Stimulated activated naive CD8-positive, alpha-beta T cell treated with anti-CD3 and anti-CD28 coated beads, Interleukin-15, Interleukin-2, amounts not matched to agents 100 ng/mL and 50 ng/mL, for 24 hours (primary cell): Measurements from ENCODE around the gene CCDC33.
A peak's percentile ranks its signal among the peaks of the same experiment; 100 is the strongest.

ENCODE experiments used
- H3K27ac Mint-ChIP-seq: one replicate; pipeline ENCODE4 v1.8.0; 2021; ENCODE audit warnings: mild to moderate bottlenecking, mixed read lengths
- H3K27me3 Mint-ChIP-seq: one replicate; pipeline ENCODE4 v1.8.0; 2021; ENCODE audit warnings: mixed read lengths
- H3K36me3 Mint-ChIP-seq: one replicate; pipeline ENCODE4 v1.8.0; 2021; ENCODE audit warnings: low read depth, mixed read lengths
- H3K4me1 Mint-ChIP-seq: one replicate; pipeline ENCODE4 v1.8.0; 2021; ENCODE audit warnings: low read depth, mixed read lengths
- H3K4me3 Mint-ChIP-seq: one replicate; pipeline ENCODE4 v1.8.0; 2021; ENCODE audit warnings: mild to moderate bottlenecking, mixed read lengths
- H3K9me3 Mint-ChIP-seq: one replicate; pipeline ENCODE4 v1.8.0; 2021; ENCODE audit warnings: mixed read lengths

CCDC33 gene

GRCh38 chr15:74364936-74365597 lies 128.9 kb downstream of the CCDC33 start:
- Mint-ChIP-seq H3K27me3 (peaks cover 43% of the 10 kb centered on the region), H3K9me3 (no peaks in the 10 kb centered on the region), H3K27ac (no peak overlapping the region), H3K4me1 (peaks cover 5% of the 10 kb centered on the region), H3K36me3 (no peaks in the 10 kb centered on the region), H3K4me3 (peak overlapping the region; percentile 72)

- H3K36me3 Mint-ChIP-seq = no peaks in the 10 kb centered on the region
- no peak overlapping the region for H3K27ac Mint-ChIP-seq
- peak overlapping the region; percentile 72 for H3K4me3 Mint-ChIP-seq
- no peaks in the 10 kb centered on the region for H3K9me3 Mint-ChIP-seq
- peaks cover 5% of the 10 kb centered on the region for H3K4me1 Mint-ChIP-seq
- peaks cover 49% of the 10 kb centered on the region for H3K27me3 Mint-ChIP-seq
Measured at GRCh38 chr15:74365598-74366445, 129.7 kb downstream of the CCDC33 start.

- no peaks in the 10 kb centered on the region for H3K9me3 Mint-ChIP-seq
- H3K27me3 Mint-ChIP-seq = peaks cover 54% of the 10 kb centered on the region
- no peaks in the 10 kb centered on the region for H3K36me3 Mint-ChIP-seq
- no peak within 1 kb of the TSS for H3K27ac Mint-ChIP-seq
- peaks cover 5% of the 10 kb centered on the region for H3K4me1 Mint-ChIP-seq
- peak within 1 kb of the TSS; percentile 23 for H3K4me3 Mint-ChIP-seq
Measured at GRCh38 chr15:74367296-74367854, 131.2 kb downstream of the CCDC33 start, which contains the start of gene CYP11A1. Gene CYP11A1 (minus strand): TSS chr15:74367646. CDS start chr15:74367585, 61 bp downstream.

- Mint-ChIP-seq H3K27ac (no peak overlapping the region), H3K36me3 (no peaks in the 10 kb centered on the region), H3K27me3 (peaks cover 54% of the 10 kb centered on the region), H3K9me3 (no peaks in the 10 kb centered on the region), H3K4me3 (no peak overlapping the region), H3K4me1 (peaks cover 6% of the 10 kb centered on the region)
Measured at GRCh38 chr15:74368121-74368520, 132.0 kb downstream of the CCDC33 start.

GRCh38 chr15:74369084-74369745 lies 133.1 kb downstream of the CCDC33 start:
- no peaks in the 10 kb centered on the region for H3K36me3 Mint-ChIP-seq

GRCh38 chr15:74369756-74370155 lies 133.6 kb downstream of the CCDC33 start:
- no peaks in the 10 kb centered on the region for H3K9me3 Mint-ChIP-seq
- no peak overlapping the region for H3K27ac Mint-ChIP-seq
- no peak overlapping the region for H3K4me3 Mint-ChIP-seq
- H3K4me1 Mint-ChIP-seq = peaks cover 20% of the 10 kb centered on the region
- no peaks in the 10 kb centered on the region for H3K36me3 Mint-ChIP-seq
- peaks cover 45% of the 10 kb centered on the region for H3K27me3 Mint-ChIP-seq

More at GRCh38 chr15:74369084-74369745, 133.1 kb downstream of the CCDC33 start:
- H3K27me3 Mint-ChIP-seq = peaks cover 50% of the 10 kb centered on the region
- peaks cover 15% of the 10 kb centered on the region for H3K4me1 Mint-ChIP-seq
- no peaks in the 10 kb centered on the region for H3K9me3 Mint-ChIP-seq
- no peak overlapping the region for H3K4me3 Mint-ChIP-seq
- no peak overlapping the region for H3K27ac Mint-ChIP-seq

- Mint-ChIP-seq H3K27me3 (peaks cover 39% of the 10 kb centered on the region), H3K27ac (no peak overlapping the region), H3K4me3 (no peak overlapping the region), H3K4me1 (peaks cover 24% of the 10 kb centered on the region), H3K36me3 (no peaks in the 10 kb centered on the region), H3K9me3 (no peaks in the 10 kb centered on the region)
Measured at GRCh38 chr15:74370471-74370870, 134.3 kb downstream of the CCDC33 start.

GRCh38 chr15:74373056-74373650 lies 137.0 kb downstream of the CCDC33 start:
- Mint-ChIP-seq H3K36me3 (no peaks in the 10 kb centered on the region), H3K4me3 (peak overlapping the region; percentile 81), H3K9me3 (no peaks in the 10 kb centered on the region), H3K27ac (peak overlapping the region; percentile 79), H3K4me1 (peaks cover 46% of the 10 kb centered on the region), H3K27me3 (peaks cover 26% of the 10 kb centered on the region)

- Mint-ChIP-seq H3K4me1 (peaks cover 55% of the 10 kb centered on the region), H3K4me3 (peak overlapping the region; percentile 81), H3K36me3 (no peaks in the 10 kb centered on the region), H3K27me3 (peaks cover 20% of the 10 kb centered on the region), H3K27ac (peak overlapping the region; percentile 79), H3K9me3 (no peaks in the 10 kb centered on the region)
Measured at GRCh38 chr15:74373731-74374647, 137.9 kb downstream of the CCDC33 start.

GRCh38 chr15:74374648-74375302 lies 138.6 kb downstream of the CCDC33 start:
- no peaks in the 10 kb centered on the region for H3K9me3 Mint-ChIP-seq
- H3K27me3 Mint-ChIP-seq = peaks cover 17% of the 10 kb centered on the region
- H3K27ac Mint-ChIP-seq = peak overlapping the region; percentile 36
- peaks cover 62% of the 10 kb centered on the region for H3K4me1 Mint-ChIP-seq
- no peaks in the 10 kb centered on the region for H3K36me3 Mint-ChIP-seq
- peak overlapping the region; percentile 81 for H3K4me3 Mint-ChIP-seq

- Mint-ChIP-seq H3K36me3 (no peaks in the 10 kb centered on the region), H3K27me3 (peaks cover 14% of the 10 kb centered on the region), H3K27ac (peak overlapping the region; percentile 36), H3K9me3 (no peaks in the 10 kb centered on the region), H3K4me1 (peaks cover 67% of the 10 kb centered on the region), H3K4me3 (peak overlapping the region; percentile 81)
Measured at GRCh38 chr15:74375303-74375693, 139.2 kb downstream of the CCDC33 start.

GRCh38 chr15:74376226-74376625 lies 140.1 kb downstream of the CCDC33 start:
- Mint-ChIP-seq H3K27me3 (peaks cover 6% of the 10 kb centered on the region), H3K4me3 (no peak overlapping the region), H3K36me3 (no peaks in the 10 kb centered on the region), H3K27ac (peak overlapping the region; percentile 40), H3K9me3 (no peaks in the 10 kb centered on the region), H3K4me1 (peaks cover 76% of the 10 kb centered on the region)

GRCh38 chr15:74376825-74377581 lies 140.9 kb downstream of the CCDC33 start:
- Mint-ChIP-seq H3K27me3 (peaks cover 1% of the 10 kb centered on the region), H3K9me3 (no peaks in the 10 kb centered on the region), H3K4me3 (no peak overlapping the region), H3K4me1 (peaks cover 84% of the 10 kb centered on the region), H3K36me3 (no peaks in the 10 kb centered on the region), H3K27ac (peak overlapping the region; percentile 40)
